ENCODE results near the gene IFT27.
A peak's percentile ranks its signal among the peaks of the same experiment; 100 is the strongest.

Gene IFT27

DNA sequence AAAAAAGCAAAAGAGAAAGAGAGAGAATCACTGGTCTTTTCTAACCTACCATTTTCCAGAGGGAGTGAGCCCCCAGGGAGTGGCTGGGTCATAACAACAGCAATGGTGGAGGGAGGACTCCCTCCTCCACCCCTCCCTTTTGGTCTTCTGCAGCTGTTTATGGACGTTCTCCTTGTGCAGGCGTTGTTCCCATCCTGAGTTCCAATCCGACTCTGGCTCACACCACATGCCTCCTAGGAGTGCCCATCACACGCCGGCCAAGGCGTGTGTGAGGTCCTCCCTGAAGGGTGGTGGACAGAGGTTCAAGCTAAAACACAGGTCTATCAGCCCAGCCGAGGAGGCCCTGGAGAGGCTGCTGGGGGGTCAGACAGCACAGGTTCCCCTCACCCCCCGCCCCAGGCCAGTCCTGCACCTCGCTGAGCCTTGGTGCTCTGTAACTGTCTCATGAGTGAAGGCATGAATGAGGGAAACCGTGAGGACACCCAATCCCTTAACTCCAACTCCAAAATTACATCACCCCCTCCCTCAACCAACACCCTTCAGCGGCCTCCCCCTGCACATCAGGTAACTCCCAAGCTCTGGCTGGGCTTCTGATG lies 29.4 kb downstream of the IFT27 start:
- Histone ChIP-seq H3K9me3 (no peaks in the 10 kb centered on the region), H3K36me3 (no peaks in the 10 kb centered on the region), H3K4me3 (ENCODE audit: low read depth, low read length) (no peak overlapping the region), H3K4me1 (no peaks in the 10 kb centered on the region), H3K27me3 (no peaks in the 10 kb centered on the region)
- DNase-seq, result peak; percentile 2
- TF ChIP-seq, protein P1, sequence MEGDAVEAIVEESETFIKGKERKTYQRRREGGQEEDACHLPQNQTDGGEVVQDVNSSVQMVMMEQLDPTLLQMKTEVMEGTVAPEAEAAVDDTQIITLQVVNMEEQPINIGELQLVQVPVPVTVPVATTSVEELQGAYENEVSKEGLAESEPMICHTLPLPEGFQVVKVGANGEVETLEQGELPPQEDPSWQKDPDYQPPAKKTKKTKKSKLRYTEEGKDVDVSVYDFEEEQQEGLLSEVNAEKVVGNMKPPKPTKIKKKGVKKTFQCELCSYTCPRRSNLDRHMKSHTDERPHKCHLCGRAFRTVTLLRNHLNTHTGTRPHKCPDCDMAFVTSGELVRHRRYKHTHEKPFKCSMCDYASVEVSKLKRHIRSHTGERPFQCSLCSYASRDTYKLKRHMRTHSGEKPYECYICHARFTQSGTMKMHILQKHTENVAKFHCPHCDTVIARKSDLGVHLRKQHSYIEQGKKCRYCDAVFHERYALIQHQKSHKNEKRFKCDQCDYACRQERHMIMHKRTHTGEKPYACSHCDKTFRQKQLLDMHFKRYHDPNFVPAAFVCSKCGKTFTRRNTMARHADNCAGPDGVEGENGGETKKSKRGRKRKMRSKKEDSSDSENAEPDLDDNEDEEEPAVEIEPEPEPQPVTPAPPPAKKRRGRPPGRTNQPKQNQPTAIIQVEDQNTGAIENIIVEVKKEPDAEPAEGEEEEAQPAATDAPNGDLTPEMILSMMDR (IDR thresholded peaks at IDR 0.05; ENCODE audit: low read depth, low read length), result no peak

DNA sequence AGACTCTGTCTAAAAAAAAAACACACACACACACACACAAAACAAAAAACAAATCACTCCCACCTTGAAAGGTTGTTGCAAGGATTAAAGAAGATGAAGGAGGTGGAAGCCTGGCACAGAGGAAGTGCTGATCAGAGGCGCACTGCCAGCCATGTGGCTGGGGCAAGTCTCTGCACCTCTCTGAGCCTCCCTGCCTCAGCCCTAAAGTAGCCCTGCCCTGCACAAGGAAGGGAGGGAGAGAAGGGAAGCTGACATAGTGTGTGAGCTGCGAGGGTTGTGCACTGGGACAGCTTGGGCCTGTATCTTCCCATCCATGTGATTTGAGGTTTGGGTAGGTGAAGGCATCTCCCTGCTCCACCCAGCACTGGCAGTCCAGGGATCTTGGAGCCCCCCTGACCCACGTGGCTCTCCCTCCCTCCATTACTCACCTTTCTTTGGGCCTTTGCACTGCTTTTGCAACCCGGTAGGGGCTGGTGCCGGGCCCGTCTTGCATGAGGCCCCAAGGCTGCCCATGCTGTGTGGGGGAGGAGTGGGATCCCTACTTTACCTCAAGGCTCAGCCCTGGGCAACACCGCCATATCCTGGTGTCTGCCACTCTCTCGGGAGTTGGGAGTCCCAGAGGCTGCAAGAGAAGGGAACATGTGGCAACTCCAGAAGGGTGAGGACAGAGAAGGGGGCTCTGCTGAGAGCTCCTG lies 30.5 kb downstream of the IFT27 start:
- no peaks in the 10 kb centered on the region for H3K36me3 ChIP-seq
- H3K27me3 ChIP-seq, result no peaks in the 10 kb centered on the region
- H3K9me3 ChIP-seq, result no peaks in the 10 kb centered on the region
- TF ChIP-seq, protein P1 (IDR thresholded peaks at IDR 0.05; ENCODE audit: low read depth, low read length), result no peak
- peak; percentile 5 for DNase-seq
- no peaks in the 10 kb centered on the region for H3K4me1 ChIP-seq
- H3K4me3 ChIP-seq (ENCODE audit: low read depth, low read length), result no peak overlapping the region

DNA sequence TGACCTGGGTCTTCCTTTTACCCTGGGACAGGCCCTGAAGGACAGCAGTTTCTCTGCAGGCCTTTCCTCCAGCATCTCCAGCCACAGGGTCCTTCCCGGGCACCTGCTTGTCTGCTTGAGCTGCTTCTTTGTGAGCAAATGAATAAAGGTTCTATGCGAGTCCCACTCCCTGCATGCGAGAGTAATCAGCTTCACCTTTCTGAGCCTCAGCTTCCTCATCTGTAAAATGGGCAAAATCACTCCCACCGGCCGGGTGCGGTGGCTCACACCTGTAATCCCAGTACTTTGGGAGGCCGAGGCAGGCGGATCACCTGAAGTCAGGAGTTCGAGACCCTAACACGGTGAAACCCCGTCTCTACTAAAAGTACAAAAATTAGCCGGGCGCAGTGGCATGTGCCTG lies 31.1 kb downstream of the IFT27 start:
- H3K4me3 ChIP-seq (ENCODE audit: low read depth, low read length), result no peak overlapping the region
- TF ChIP-seq, protein P1 (IDR thresholded peaks at IDR 0.05; ENCODE audit: low read depth, low read length), result no peak
- H3K4me1 ChIP-seq, result no peaks in the 10 kb centered on the region
- no peaks in the 10 kb centered on the region for H3K36me3 ChIP-seq
- DNase-seq, result no peak
- no peaks in the 10 kb centered on the region for H3K9me3 ChIP-seq
- H3K27me3 ChIP-seq, result no peaks in the 10 kb centered on the region

DNA sequence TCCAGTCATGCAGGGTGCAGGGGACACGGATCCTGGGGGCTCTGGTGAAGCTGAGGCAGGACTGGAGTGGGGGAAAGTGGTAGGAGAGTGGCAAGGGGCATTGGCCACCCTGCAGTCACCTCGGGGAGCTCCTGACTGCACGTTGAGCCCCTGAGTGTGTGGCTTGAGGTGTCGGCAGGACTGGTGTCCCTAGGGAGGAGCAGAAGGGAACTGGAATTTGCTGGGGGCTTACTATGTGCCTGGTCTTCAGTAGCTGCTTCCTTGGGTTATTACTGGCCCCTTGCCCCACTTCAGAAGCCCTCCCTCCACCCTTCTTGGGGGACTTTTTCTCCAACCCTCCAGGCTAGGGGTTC lies 31.5 kb downstream of the IFT27 start:
- H3K9me3 ChIP-seq, result no peaks in the 10 kb centered on the region
- no peak for DNase-seq
- H3K4me3 ChIP-seq (ENCODE audit: low read depth, low read length), result no peak overlapping the region
- H3K36me3 ChIP-seq, result no peaks in the 10 kb centered on the region
- TF ChIP-seq, protein P1 (IDR thresholded peaks at IDR 0.05; ENCODE audit: low read depth, low read length), result no peak
- H3K4me1 ChIP-seq, result no peaks in the 10 kb centered on the region
- no peaks in the 10 kb centered on the region for H3K27me3 ChIP-seq

DNA sequence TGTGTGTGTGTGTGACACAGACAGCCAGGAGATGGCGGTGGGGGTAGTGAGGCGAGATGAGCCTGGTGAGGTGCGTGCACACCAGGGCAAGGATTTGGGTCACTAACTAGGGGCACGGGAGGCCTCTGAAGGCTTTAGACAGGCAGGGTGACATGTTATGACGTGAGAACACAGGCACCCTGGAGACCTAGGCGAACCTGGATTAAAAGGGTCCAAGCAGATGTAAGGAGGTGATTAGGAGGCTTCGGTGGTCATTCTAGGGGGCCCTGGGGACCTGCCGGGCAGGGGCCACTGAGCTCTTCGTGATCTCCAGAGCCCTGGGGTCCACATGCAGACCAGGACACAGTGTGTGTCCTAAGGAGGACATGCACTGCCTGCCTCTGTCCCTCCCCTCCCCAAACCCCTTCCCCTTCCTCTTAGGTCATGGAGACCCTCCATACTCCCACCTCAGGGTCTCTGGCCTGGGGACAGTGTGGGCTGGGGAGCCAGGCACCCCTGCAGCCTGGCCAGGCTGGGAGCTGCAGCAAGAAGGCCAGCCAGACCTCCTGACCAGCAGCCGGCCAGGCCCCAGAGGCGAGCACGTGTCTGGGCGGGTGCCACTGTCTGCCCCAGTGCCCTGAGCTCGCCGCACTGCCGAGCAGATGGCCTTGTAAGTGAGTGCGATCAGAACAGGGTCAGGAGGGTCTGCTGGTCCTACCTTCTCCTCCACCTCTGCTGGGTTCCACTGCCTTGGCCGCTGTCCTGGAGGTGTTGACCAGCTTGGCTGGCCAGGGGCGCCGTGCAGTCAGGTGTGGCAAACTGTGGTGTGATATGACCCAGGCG lies 32.1 kb downstream of the IFT27 start:
- DNase-seq, result no peak
- no peaks in the 10 kb centered on the region for H3K4me1 ChIP-seq
- no peaks in the 10 kb centered on the region for H3K9me3 ChIP-seq
- H3K36me3 ChIP-seq, result no peaks in the 10 kb centered on the region
- TF ChIP-seq, protein P1 (IDR thresholded peaks at IDR 0.05; ENCODE audit: low read depth, low read length), result no peak
- no peak overlapping the region for H3K4me3 ChIP-seq (ENCODE audit: low read depth, low read length)
- no peaks in the 10 kb centered on the region for H3K27me3 ChIP-seq

DNA sequence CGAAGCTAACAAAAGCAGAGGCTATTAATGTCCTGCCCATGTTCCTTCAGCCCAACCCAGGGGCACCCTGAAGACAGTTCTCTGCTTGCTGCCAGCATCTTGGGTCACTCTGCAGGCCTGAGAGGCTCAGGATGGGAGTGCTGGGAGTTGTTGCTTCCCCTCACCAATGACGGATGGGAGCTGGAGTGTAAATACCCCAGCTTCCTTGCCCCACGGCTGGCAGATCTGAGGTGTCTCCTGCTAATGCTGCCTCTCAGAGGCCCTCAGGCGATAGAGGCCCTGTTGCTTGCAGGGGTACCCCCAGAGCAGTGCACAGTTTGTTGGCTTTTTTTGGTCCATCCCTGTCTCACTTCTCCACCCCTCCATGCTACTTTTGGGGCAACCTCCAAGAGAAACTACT lies 32.9 kb downstream of the IFT27 start:
- TF ChIP-seq, protein P1 (IDR thresholded peaks at IDR 0.05; ENCODE audit: low read depth, low read length), result no peak
- H3K27me3 ChIP-seq, result no peaks in the 10 kb centered on the region

More for the DNA sequence above, 32.9 kb downstream of the IFT27 start:
- DNase-seq, result no peak
- Histone ChIP-seq H3K36me3 (no peaks in the 10 kb centered on the region), H3K4me1 (no peaks in the 10 kb centered on the region), H3K9me3 (no peaks in the 10 kb centered on the region), H3K4me3 (ENCODE audit: low read depth, low read length) (no peak overlapping the region)
